Ishikawa (cell line): ENCODE results near the gene KCNQ1.

Experiments
- EP300 ChIP-seq: IDR thresholded peaks from 2 replicates; pipeline ENCODE4 v1.6.1; 2012; ENCODE audit warnings: borderline replicate concordance
- NFIC ChIP-seq: IDR thresholded peaks from 2 replicates; pipeline ENCODE4 v1.6.1; 2012
- RAD21 ChIP-seq: IDR thresholded peaks from 2 replicates; pipeline ENCODE4 v1.6.1; 2012; ENCODE audit warnings: low read depth
- YY1 ChIP-seq: IDR thresholded peaks from 2 replicates; pipeline ENCODE4 v1.6.1; 2012; ENCODE audit warnings: low read depth
- TF ChIP-seq, protein P1 (sequence below): IDR thresholded peaks from 2 replicates; pipeline ENCODE4 v1.6.1; 2012

DNA sequence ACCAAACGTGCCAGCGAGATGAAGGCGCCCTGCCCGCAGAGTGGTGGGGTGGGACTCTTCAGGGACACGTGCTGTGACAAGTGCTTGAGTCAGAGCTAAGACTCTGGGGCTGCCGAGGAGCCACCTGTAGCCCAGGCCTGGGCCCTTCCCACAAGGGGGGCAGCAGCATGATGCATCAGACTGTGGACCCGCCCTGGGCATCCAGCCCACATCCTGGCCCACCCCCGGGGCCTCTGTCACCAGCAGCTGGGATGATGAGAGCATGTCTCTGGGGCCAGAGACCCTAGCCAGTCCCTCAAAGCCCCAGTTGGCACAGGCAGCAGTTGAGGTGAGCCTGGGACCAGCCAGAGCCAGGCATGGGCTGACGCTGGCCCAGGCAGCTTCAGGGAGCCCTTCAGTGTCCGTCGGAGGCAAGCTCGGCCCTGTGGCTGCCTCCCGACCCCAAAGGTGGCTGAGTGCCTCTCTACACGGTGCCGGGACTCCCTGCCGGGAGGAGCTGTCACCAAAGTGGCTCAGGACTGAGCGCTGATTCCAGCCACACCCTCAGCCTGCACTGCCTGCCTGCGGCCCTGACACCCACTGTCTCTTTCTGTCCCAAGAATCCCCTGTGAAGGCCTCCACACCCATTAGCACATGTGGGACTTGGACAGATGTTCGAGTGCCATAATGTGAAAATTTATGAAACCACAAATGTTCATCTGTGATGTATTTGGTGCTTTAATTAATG is 399.5 kb downstream of the KCNQ1 start:
- TF ChIP-seq RAD21, result no peak
- no peak for TF ChIP-seq NFIC
- TF ChIP-seq YY1, result no peak
- TF ChIP-seq EP300, result no peak
- TF ChIP-seq, protein P1, sequence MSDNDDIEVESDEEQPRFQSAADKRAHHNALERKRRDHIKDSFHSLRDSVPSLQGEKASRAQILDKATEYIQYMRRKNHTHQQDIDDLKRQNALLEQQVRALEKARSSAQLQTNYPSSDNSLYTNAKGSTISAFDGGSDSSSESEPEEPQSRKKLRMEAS, result no peak
